Measurements from ENCODE around the gene MAP2K7. TPM values are rescaled to one million over a fixed set of nuclear protein-coding genes. Genes with fewer than 3 reads are reported as not detected.
A peak's percentile ranks its signal among the peaks of the same experiment; 100 is the strongest.
"Not testable (repeated sequence)": the region's sequence is repeated elsewhere in the genome, so short reads cannot be mapped to it uniquely, and the experiment has no call there.

The MAP2K7 gene
- total and polyA plus RNA-seq, 2 of the 4 experiments (the other 2 are of a cell fraction): 4.1 to 15.6 TPM

DNA sequence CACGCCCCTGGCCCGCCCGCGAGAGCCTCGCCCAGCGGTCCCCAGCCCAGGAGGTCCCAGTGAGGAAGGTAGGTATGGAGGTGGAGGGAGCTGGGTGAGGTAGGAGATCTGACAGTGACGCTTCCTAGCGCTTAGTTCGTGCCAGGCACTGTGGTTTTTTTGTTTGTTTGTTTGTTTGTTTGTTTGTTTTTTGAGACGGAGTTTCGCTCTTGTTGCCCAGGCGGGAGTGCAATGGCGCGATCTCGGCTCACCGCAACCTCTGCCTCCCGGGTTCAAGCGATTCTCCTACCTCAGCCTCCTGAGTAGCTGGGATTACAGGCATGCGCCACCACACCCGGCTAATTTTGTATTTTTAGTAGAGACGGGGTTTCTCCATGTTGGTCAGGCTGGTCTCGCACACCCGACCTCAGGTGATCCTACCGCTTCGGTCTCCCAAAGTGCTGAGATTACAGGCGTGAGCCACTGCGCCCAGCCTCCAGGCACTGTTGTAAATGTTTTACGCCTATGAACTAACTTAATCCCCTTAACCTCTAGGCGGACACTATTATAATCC is 14.5 kb downstream of the MAP2K7 start:
- H3K36me3 ChIP-seq (ENCODE audit: control insufficient read depth, insufficient read depth, low read length); in situ Hi-C loops (cut with MboI; ENCODE audit: low sequenced_read_pairs); H2AK5ac ChIP-seq (ENCODE audit: low read depth, low read length); BruUV-seq (replicated peaks); ATAC-seq (ENCODE audit: low read depth); H3K9me1 ChIP-seq (ENCODE audit: insufficient read depth, low read length); H3K27ac ChIP-seq (ENCODE audit: insufficient read depth, low read length); dilution Hi-C loops (cut with HindIII; ENCODE audit: low sequenced_read_pairs, unreplicated experiment); H3K9me3 ChIP-seq (ENCODE audit: control insufficient read depth, insufficient read depth, low read length); DNase-seq; H3K9ac ChIP-seq (ENCODE audit: low read depth, low read length); H3K23ac ChIP-seq (ENCODE audit: low read depth, low read length); H4K5ac ChIP-seq (ENCODE audit: low read depth, low read length); H3K18ac ChIP-seq (ENCODE audit: low read depth, low read length); H2BK5ac ChIP-seq (ENCODE audit: low read depth, low read length, poor library complexity, severe bottlenecking); H2BK15ac ChIP-seq (ENCODE audit: low read depth, low read length); H3K56ac ChIP-seq (ENCODE audit: extremely low read depth, insufficient read depth, low read length); H3K4me3 ChIP-seq (ENCODE audit: insufficient read depth, low read depth, low read length); H4K91ac ChIP-seq (ENCODE audit: insufficient read depth, low read depth, low read length); H2BK120ac ChIP-seq (ENCODE audit: low read depth, low read length); H2BK20ac ChIP-seq (ENCODE audit: low read depth, low read length); H3K14ac ChIP-seq (replicated peaks; ENCODE audit: low read depth, low read length); intact Hi-C loops (cut with micrococcal nuclease): not testable (repeated sequence)
- peak overlapping the region; percentile 72 for H2AK9ac ChIP-seq (replicated peaks; ENCODE audit: low read depth, low read length, poor library complexity)
- H3K4ac ChIP-seq (ENCODE audit: low read depth, low read length): 0 out of 2 replicates have a peak overlapping the region, but pooled peaks have one; percentile 75
- ChIA-PET POLR2A (ENCODE audit: unreplicated experiment) (interaction anchor here (0.5 kb wide), 1 partner anchor 248 kb away, joined by 4 read pairs; no protein-coding TSS in a partner anchor), CTCF (interaction anchor here (2.4 kb wide), 1 partner anchor 11 kb away, joined by 10 read pairs; no protein-coding TSS in a partner anchor)
- 87% methylated on average over 3 of the region's 29 CpGs; no CpG with 5 or more reads in 1 of the 2 experiments for WGBS, 2 experiments (ENCODE audit: extremely low coverage in 2 of 2, insufficient read length in 1 of 2)
- H4K20me1 ChIP-seq (ENCODE audit: insufficient read depth, low read length): peaks cover 11% of the 10 kb centered on the region
- peaks cover 0 to 19% of the 10 kb centered on the region in 2 experiments; a peak in 2 of 4 replicates for H3K79me1 ChIP-seq (ENCODE audit: low read depth in 1 of 2, low read length in 2 of 2)
- peaks cover 21% of the 10 kb centered on the region for H3K4me1 ChIP-seq (ENCODE audit: control insufficient read depth, insufficient read depth, low read length)
- peaks cover 11% of the 10 kb centered on the region for H3K27me3 ChIP-seq (ENCODE audit: control insufficient read depth, insufficient read depth, low read length)
- H4K8ac ChIP-seq (ENCODE audit: low read depth in 2 of 2, low read length in 2 of 2): peak overlapping the region in 1 of 2 experiments; percentile 26; a peak in 1 of 4 replicates
- peak overlapping the region; percentile 90 for H2AFZ ChIP-seq (replicated peaks; ENCODE audit: low read length, poor library complexity)
- H3K4me2 ChIP-seq (ENCODE audit: low read depth, low read length): peak overlapping the region; percentile 44; the same call in 1 of the 2 replicates
